NCI-H2171 treated with DMSO at 0.1 percent for 48 hours (cell line): ENCODE results near the gene THADA.
"Not testable (repeated sequence)": the region's sequence is repeated elsewhere in the genome, so short reads cannot be mapped to it uniquely, and the experiment has no call there.

Experiments
- DNase-seq: peaks from one replicate; lab custom pipeline; 2025; lab: John Stamatoyannopoulos, UW

THADA gene

GRCh38 chr2:43302182-43302960, 293.5 kb downstream of the THADA start:
- DNase-seq, result no peak

GRCh38 chr2:43300781-43301583, 294.9 kb downstream of the THADA start:
- no peak for DNase-seq

GRCh38 chr2:43300222-43300621, 295.6 kb downstream of the THADA start:
- no peak for DNase-seq

GRCh38 chr2:43298500-43298899, 297.3 kb downstream of the THADA start:
- DNase-seq, result no peak

GRCh38 chr2:43297740-43298139, 298.1 kb downstream of the THADA start:
- DNase-seq, result not testable (repeated sequence)

- DNase-seq, result no peak
Measured at GRCh38 chr2:43294973-43295603, 300.8 kb downstream of the THADA start.

GRCh38 chr2:43293744-43294695, 301.8 kb downstream of the THADA start:
- no peak for DNase-seq

- DNase-seq, result no peak
Measured at GRCh38 chr2:43292851-43293743, 302.7 kb downstream of the THADA start.

GRCh38 chr2:43292297-43292696, 303.5 kb downstream of the THADA start:
- no peak for DNase-seq

GRCh38 chr2:43289331-43289730, 306.5 kb downstream of the THADA start:
- DNase-seq, result no peak

- no peak for DNase-seq
Measured at GRCh38 chr2:43288417-43289305, 307.2 kb downstream of the THADA start.

- no peak for DNase-seq
Measured at GRCh38 chr2:43285987-43286386, 309.9 kb downstream of the THADA start.

GRCh38 chr2:43284967-43285366, 310.9 kb downstream of the THADA start:
- DNase-seq, result no peak

GRCh38 chr2:43284347-43284746, 311.5 kb downstream of the THADA start:
- not testable (repeated sequence) for DNase-seq

- no peak for DNase-seq
Measured at GRCh38 chr2:43280994-43281393, 314.8 kb downstream of the THADA start.

GRCh38 chr2:43279317-43279840, 316.5 kb downstream of the THADA start:
- DNase-seq, result no peak

GRCh38 chr2:43278564-43279220, 317.1 kb downstream of the THADA start:
- DNase-seq, result no peak

- no peak for DNase-seq
Measured at GRCh38 chr2:43276962-43277391, 318.9 kb downstream of the THADA start.
